HUES48 (cell line): ENCODE measurements around the gene CNTN5.

Experiments used
- H3K27ac ChIP-seq: one replicate; pipeline ENCODE4 v1.7.0; 2013; ENCODE audit warnings: low read depth, low read length, inconsistent platforms
- H3K27me3 ChIP-seq: 2 replicates; pipeline ENCODE4 v1.6.1; 2013; ENCODE audit warnings: mild to moderate bottlenecking, low read length; ENCODE audit not compliant: control insufficient read depth, insufficient read depth
- H3K36me3 ChIP-seq: 2 replicates; pipeline ENCODE4 v1.6.1; 2013; ENCODE audit warnings: low read length; ENCODE audit not compliant: control insufficient read depth, insufficient read depth
- H3K4me1 ChIP-seq: 2 replicates; pipeline ENCODE4 v1.6.1; 2013; ENCODE audit warnings: mild to moderate bottlenecking, low read length; ENCODE audit not compliant: control insufficient read depth, insufficient read depth
- H3K4me3 ChIP-seq: 2 replicates; pipeline ENCODE4 v1.5.1; 2013; ENCODE audit warnings: mild to moderate bottlenecking, low read depth, low read length
- H3K9ac ChIP-seq: 2 replicates; pipeline ENCODE4 v1.6.1; 2013; ENCODE audit warnings: mild to moderate bottlenecking, low read depth, low read length, moderate library complexity
- H3K9me3 ChIP-seq: 2 replicates; pipeline ENCODE4 v1.6.1; 2013; ENCODE audit warnings: low read length; ENCODE audit not compliant: control insufficient read depth, insufficient read depth

CNTN5 gene

DNA sequence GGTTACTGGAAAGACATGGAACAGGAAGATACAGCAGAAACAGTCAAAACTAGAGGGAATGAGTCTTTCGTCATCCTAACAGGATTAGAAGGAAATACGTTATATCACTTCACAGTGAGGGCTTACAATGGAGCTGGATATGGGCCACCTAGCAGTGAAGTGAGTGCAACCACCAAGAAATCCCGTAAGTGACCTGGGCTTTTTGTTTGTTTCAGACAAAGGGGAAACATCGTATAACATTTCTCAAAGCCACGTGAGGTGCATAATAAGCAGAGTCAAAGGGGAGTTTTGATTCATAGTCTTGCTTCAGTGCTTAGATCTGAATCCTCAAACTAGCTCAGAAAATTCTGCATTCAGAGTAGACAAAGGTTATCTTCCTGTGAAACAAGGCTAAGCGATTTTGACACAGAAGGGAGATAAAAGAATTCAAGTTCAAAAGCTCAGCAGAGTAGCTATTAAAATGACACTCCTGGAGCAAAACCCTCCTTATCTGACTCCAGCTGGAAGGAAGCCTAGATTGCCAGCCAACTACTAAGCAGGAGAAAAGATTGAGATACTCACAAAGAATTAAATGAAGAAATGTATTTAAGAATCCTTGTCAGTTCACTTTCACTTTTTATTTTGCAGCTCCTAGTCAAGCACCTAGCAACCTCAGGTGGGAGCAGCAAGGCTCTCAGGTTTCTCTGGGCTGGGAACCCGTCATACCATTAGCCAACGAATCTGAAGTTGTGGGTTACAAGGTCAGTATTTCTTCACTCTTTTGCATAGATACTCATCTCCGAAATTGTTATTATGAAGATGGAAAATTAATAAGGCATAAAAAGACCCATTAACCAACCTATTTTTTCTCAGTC is 1319.9 kb downstream of the CNTN5 start:
- no peak overlapping the region for H3K27ac ChIP-seq
- no peak overlapping the region for H3K4me3 ChIP-seq
- no peaks in the 10 kb centered on the region for H3K9me3 ChIP-seq
- H3K36me3 ChIP-seq: no peaks in the 10 kb centered on the region
- H3K27me3 ChIP-seq: no peaks in the 10 kb centered on the region
- H3K4me1 ChIP-seq: 0 out of 2 replicates have a peak, but pooled peaks cover 4% of the 10 kb centered on the region
- H3K9ac ChIP-seq: no peak overlapping the region

DNA sequence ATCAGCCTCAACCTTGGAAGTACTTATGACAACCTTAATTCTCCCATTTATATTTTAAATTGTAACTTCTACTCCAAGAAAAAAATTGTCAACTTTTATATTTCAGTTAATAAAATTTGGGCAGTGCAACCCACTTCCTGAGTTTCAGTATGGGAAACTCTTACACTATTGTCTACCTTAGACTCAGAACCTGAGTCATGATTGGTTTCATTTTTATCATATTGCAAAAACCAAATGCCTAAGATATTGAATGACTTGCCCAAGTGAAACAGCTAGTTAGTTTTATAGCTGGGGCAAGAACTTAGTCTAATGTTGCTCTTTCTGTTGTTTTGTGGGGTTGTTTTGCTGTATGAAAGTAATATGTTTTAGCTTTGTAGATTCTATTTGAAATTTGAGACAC is 1332.3 kb downstream of the CNTN5 start:
- Histone ChIP-seq H3K27me3 (no peaks in the 10 kb centered on the region), H3K9me3 (no peaks in the 10 kb centered on the region)

DNA sequence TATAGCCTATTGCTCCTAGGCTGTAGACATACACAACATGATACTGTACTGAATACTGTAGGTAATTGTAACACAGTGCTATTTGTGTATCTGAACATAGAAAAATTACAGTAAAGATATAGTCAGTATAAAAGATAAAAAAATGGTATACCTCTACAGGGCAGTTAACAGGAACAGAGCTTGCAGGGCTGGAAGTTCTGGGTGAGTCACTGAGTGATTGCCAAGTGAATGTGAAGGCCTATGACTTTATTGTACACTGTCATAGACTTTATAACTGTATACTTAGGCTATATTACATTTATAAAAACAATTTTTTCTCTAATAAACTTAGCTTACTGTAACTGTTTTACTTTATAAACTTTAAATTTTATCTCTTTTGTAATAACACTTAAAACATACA is 1334.0 kb downstream of the CNTN5 start:
- peaks cover 3% of the 10 kb centered on the region; the same call in 1 of the 2 replicates for H3K4me1 ChIP-seq
- no peak overlapping the region for H3K4me3 ChIP-seq
- no peak overlapping the region for H3K9ac ChIP-seq
- no peaks in the 10 kb centered on the region for H3K9me3 ChIP-seq
- no peaks in the 10 kb centered on the region for H3K27me3 ChIP-seq
- no peaks in the 10 kb centered on the region for H3K36me3 ChIP-seq
- H3K27ac ChIP-seq: no peak overlapping the region

More for the DNA sequence above, 1332.3 kb downstream of the CNTN5 start:
- Histone ChIP-seq H3K4me3 (no peak overlapping the region), H3K27ac (no peak overlapping the region), H3K9ac (no peak overlapping the region), H3K4me1 (peaks cover 3% of the 10 kb centered on the region; the same call in 1 of the 2 replicates), H3K36me3 (no peaks in the 10 kb centered on the region)

DNA sequence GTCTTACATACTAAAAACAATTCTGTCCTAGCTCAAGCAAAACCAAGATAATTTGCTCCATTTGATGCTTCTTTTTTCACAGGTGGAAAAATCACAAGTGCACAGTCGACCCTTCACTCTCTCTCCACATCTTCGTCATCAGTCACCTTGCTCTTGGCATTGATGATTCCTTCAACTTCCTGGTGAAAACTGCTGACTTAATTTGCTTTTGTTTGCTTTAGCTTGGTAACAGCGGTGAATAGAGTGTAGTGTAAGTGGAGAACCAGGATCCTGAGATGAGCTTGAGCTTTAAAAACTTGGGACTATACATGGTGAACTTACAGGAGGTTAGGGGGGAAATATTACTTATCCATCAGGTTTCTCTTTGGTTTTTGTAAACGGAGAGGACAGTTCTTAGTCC is 1335.3 kb downstream of the CNTN5 start:
- peaks cover 3% of the 10 kb centered on the region; the same call in 1 of the 2 replicates for H3K4me1 ChIP-seq
- H3K27ac ChIP-seq: no peak overlapping the region
- no peak overlapping the region for H3K9ac ChIP-seq
- no peak overlapping the region for H3K4me3 ChIP-seq
- no peaks in the 10 kb centered on the region for H3K9me3 ChIP-seq
- H3K36me3 ChIP-seq: no peaks in the 10 kb centered on the region
- H3K27me3 ChIP-seq: no peaks in the 10 kb centered on the region

DNA sequence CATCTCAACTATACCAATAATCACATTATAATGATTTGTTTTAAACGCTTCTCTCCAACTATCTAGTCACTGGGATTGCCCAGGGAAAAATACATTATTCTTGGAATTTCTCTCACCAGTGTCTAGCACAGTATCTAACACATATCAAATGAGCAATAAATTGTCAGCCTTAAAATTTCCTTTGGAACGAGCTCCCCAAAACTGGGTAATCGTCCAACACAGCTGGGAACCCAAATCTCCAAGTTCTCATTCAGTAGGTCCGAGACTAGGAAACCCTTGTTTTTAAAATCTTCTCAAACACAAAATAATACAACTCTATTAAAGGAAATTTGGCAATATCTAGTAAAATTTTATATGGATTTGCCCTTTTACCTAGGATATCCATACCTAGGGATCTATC is 1338.5 kb downstream of the CNTN5 start:
- H3K9me3 ChIP-seq: no peaks in the 10 kb centered on the region
- no peaks in the 10 kb centered on the region for H3K27me3 ChIP-seq
- H3K9ac ChIP-seq: no peak overlapping the region

DNA sequence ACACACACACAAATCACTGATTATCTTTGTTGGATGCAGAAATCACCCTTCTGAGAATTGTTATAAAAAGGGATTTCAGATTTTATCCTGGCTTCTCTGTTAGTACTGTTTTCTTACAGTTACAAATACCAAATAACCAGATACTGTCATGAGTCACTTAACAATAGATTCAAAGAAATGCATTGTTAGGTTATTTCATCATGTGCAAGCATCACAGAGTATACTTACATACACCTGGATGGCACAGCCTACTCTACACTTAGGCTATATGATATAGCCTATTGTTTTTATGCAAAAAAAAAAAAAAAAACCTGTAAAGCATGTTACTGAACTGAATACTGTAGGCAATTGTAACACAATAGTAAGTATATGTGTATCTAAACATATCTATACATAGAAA is 1347.1 kb downstream of the CNTN5 start:
- Histone ChIP-seq H3K9me3 (no peaks in the 10 kb centered on the region), H3K9ac (no peak overlapping the region), H3K36me3 (no peaks in the 10 kb centered on the region), H3K27ac (no peak overlapping the region), H3K4me1 (no peaks in the 10 kb centered on the region), H3K27me3 (no peaks in the 10 kb centered on the region), H3K4me3 (no peak overlapping the region)

More for the DNA sequence above, 1338.5 kb downstream of the CNTN5 start:
- no peak overlapping the region for H3K4me3 ChIP-seq
- H3K4me1 ChIP-seq: peaks cover 3% of the 10 kb centered on the region; the same call in 1 of the 2 replicates
- no peaks in the 10 kb centered on the region for H3K36me3 ChIP-seq
- no peak overlapping the region for H3K27ac ChIP-seq

DNA sequence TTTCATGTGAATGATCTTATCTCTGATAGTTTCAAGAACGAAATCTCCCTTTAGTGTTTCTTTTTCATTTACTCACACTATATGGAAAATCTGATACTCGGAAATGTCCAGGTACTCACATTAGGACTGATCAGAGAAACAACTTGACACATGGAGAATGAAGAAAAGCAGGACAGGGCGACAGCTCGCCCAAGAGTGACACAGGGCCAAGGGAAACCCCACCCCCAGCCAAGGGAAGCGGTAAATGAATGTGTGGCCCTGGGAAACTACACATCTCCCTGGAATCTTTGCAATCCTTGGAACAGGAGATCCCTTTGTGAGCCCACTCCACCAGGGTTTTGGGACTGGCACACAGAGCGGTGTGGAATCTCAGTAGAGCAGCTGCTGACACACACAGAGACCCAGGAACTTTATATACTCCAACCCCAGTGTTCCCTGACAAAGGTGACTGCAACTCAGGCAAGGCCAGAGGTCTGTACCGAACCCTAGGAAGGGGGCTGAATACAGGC is 1362.7 kb downstream of the CNTN5 start:
- no peaks in the 10 kb centered on the region for H3K4me1 ChIP-seq
- H3K36me3 ChIP-seq: no peaks in the 10 kb centered on the region
- H3K9me3 ChIP-seq: no peaks in the 10 kb centered on the region
- no peak overlapping the region for H3K27ac ChIP-seq
- no peaks in the 10 kb centered on the region for H3K27me3 ChIP-seq
- H3K9ac ChIP-seq: no peak overlapping the region
- H3K4me3 ChIP-seq: no peak overlapping the region

DNA sequence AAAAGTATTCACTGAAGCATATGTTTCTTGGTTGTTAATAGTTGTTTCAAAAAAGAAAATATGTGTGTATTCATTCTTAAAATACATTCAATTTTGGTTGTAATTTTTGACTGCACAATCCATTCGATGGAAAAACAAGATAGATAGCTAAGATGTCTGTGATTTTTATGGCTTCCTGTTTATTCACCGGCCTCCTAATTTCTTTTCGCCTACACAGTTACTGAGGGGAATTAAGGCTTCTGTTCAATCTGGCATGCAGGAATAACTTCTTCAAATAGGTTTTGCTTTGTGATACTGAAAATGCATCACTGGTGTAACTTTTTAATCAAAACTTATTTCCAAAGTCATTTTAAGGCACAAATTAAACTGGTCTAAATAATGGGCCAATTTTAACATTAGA is 1375.5 kb downstream of the CNTN5 start:
- H3K4me3 ChIP-seq: no peak overlapping the region
- no peaks in the 10 kb centered on the region for H3K27me3 ChIP-seq
- H3K9me3 ChIP-seq: no peaks in the 10 kb centered on the region

DNA sequence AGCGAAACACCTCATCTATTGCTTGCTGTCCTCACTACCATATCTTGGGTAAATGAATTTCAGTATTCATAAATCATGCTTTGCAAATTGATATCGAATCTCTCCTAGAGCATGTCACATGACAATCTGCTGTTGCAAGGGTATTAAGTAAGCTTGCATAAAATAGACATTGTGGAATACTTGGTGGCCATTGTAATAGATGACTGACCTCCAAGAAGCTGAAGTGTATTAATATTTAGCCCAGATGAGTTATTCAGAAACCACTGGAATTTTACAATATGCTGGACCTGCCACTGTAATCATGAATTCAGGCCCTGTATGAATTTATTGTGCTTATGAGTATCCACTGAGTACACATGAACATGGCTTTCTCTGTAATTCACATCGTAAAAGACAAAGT is 1376.7 kb downstream of the CNTN5 start:
- no peak overlapping the region for H3K4me3 ChIP-seq
- no peaks in the 10 kb centered on the region for H3K36me3 ChIP-seq
- no peaks in the 10 kb centered on the region for H3K27me3 ChIP-seq
- H3K9ac ChIP-seq: no peak overlapping the region
- no peaks in the 10 kb centered on the region for H3K9me3 ChIP-seq
- H3K27ac ChIP-seq: no peak overlapping the region
- H3K4me1 ChIP-seq: no peaks in the 10 kb centered on the region

More for the DNA sequence above, 1375.5 kb downstream of the CNTN5 start:
- Histone ChIP-seq H3K36me3 (no peaks in the 10 kb centered on the region), H3K4me1 (no peaks in the 10 kb centered on the region), H3K9ac (no peak overlapping the region), H3K27ac (no peak overlapping the region)

DNA sequence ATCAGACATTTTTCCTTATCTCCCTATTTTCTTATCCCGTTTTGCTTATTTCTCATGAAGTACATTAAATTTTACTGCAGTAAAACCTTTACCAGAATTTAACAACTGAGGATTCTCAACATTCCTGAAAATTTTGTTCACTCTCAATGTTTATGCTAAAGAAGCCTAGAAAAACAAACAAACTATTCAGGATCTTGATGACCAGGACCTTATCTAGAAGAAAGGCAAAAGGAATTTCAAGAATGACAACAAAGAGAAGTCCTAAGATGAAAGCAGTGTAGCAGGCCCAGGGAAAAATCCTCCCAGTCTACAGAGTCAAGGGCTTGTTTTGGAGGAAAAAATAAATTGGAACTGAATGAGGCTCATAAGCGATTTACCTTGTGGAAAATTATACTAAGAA is 1383.1 kb downstream of the CNTN5 start:
- Histone ChIP-seq H3K9ac (no peak overlapping the region), H3K4me1 (peaks cover 22% of the 10 kb centered on the region), H3K4me3 (no peak overlapping the region), H3K36me3 (no peaks in the 10 kb centered on the region), H3K27ac (peak overlapping the region; percentile 48), H3K27me3 (no peaks in the 10 kb centered on the region), H3K9me3 (peaks cover 4% of the 10 kb centered on the region; the same call in 1 of the 2 replicates)

DNA sequence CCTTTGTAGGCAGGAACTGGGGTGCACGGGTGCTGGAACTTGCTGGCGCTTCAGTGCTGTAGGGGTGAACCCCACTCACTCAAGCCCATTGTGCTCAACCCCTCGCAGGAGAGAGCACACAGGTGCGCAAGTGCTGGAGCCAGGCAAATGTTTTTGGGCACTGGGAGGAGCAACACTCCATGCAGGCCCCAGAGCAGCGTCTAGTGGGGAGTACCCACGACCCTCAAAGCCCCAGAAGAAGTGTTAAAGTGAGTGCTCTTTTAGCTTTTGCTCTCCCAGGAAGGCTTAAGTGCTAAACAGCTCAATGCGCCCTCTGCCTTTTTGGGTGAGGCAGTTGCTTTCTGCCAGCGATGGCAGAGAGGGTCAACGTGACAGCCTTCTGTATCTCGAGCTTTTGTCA is 1384.2 kb downstream of the CNTN5 start:
- H3K9me3 ChIP-seq: peaks cover 6% of the 10 kb centered on the region; the same call in 1 of the 2 replicates
- no peaks in the 10 kb centered on the region for H3K36me3 ChIP-seq
- H3K27ac ChIP-seq: no peak overlapping the region
- H3K27me3 ChIP-seq: no peaks in the 10 kb centered on the region
- peaks cover 22% of the 10 kb centered on the region for H3K4me1 ChIP-seq
- H3K9ac ChIP-seq: no peak overlapping the region
- no peak overlapping the region for H3K4me3 ChIP-seq
